GM23338 (cell line): ENCODE measurements around the gene ZNF837. TPM values are rescaled to one million over a fixed set of nuclear protein-coding genes. Genes with fewer than 3 reads are reported as not detected.

Source experiments
- ATAC-seq: fragments of 200-7000 bp; cut with Tn5 transposase; 3 replicates; pipeline ENCODE4 v1.9.1; 2020
- DNase-seq: peaks from one replicate; pipeline ENCODE4 v3.0.0-alpha.2; 2015; ENCODE audit warnings: low spot score
- H2AFZ ChIP-seq: fragments of 200-600 bp; sonication (generic); 2 replicates; pipeline ENCODE4 v1.8.0; 2016; ENCODE audit warnings: antibody characterized with exemption, mild to moderate bottlenecking, moderate library complexity
- H3F3A ChIP-seq: fragments of 200-600 bp; sonication (generic); replicated peaks from 2 replicates; pipeline ENCODE4 v1.8.0; 2017; ENCODE audit warnings: antibody characterized with exemption, mixed run types, low read depth
- H3K27ac ChIP-seq: fragments of 200-600 bp; sonication (generic); 2 replicates; pipeline ENCODE4 v1.6.1; 2016; ENCODE audit warnings: low read depth
- H3K27me3 ChIP-seq: fragments of 200-600 bp; sonication (generic); 2 replicates; pipeline ENCODE4 v1.8.0; 2016; ENCODE audit warnings: mild to moderate bottlenecking, mixed run types, moderate library complexity; ENCODE audit not compliant: insufficient read depth
- H3K36me3 ChIP-seq: fragments of 200-600 bp; sonication (generic); 2 replicates; pipeline ENCODE4 v1.8.0; 2016; ENCODE audit warnings: mild to moderate bottlenecking; ENCODE audit not compliant: insufficient read depth
- H3K4me1 ChIP-seq: fragments of 200-600 bp; sonication (generic); 2 replicates; pipeline ENCODE4 v1.8.0; 2016; ENCODE audit warnings: mild to moderate bottlenecking, moderate library complexity; ENCODE audit not compliant: insufficient read depth
- H3K4me2 ChIP-seq: fragments of 200-600 bp; sonication (generic); 2 replicates; pipeline ENCODE4 v1.7.1; 2017; ENCODE audit warnings: mixed run types
- H3K4me3 ChIP-seq: fragments of 200-600 bp; sonication (generic); 2 replicates; pipeline ENCODE4 v1.6.1; 2016; ENCODE audit warnings: mixed run types
- H3K79me2 ChIP-seq: fragments of 200-600 bp; sonication (generic); replicated peaks from 2 replicates; pipeline ENCODE4 v1.8.0; 2017; ENCODE audit warnings: mild to moderate bottlenecking; ENCODE audit not compliant: insufficient read depth
- H3K9me2 ChIP-seq: fragments of 200-600 bp; sonication (generic); 2 replicates; pipeline ENCODE4 v1.8.0; 2017; ENCODE audit not compliant: insufficient read depth
- H4K20me1 ChIP-seq: fragments of 200-600 bp; sonication (generic); replicated peaks from 2 replicates; pipeline ENCODE4 v1.8.0; 2017; ENCODE audit warnings: mild to moderate bottlenecking; ENCODE audit not compliant: insufficient read depth
- H3K27ac Mint-ChIP-seq: 2 replicates; pipeline ENCODE4 v1.8.0; 2020; ENCODE audit warnings: inconsistent platforms, mild to moderate bottlenecking, moderate library complexity, mixed read lengths
- H3K27me3 Mint-ChIP-seq: 3 replicates; pipeline ENCODE4 v1.8.0; 2022; ENCODE audit warnings: low read depth, mild to moderate bottlenecking, moderate library complexity, mixed read lengths, inconsistent platforms; ENCODE audit not compliant: insufficient read depth, poor library complexity
- H3K36me3 Mint-ChIP-seq: 3 replicates; pipeline ENCODE4 v1.8.0; 2021; ENCODE audit warnings: low read depth, mild to moderate bottlenecking, inconsistent platforms, moderate library complexity, mixed read lengths
- H3K4me1 Mint-ChIP-seq: 3 replicates; pipeline ENCODE4 v1.8.0; 2020; ENCODE audit warnings: mild to moderate bottlenecking, inconsistent platforms, mixed read lengths
- H3K4me3 Mint-ChIP-seq: 3 replicates; pipeline ENCODE4 v1.8.0; 2021; ENCODE audit warnings: moderate library complexity, mild to moderate bottlenecking, inconsistent platforms, mixed read lengths
- H3K9me3 Mint-ChIP-seq: 3 replicates; pipeline ENCODE4 v1.8.0; 2020; ENCODE audit warnings: moderate library complexity, mild to moderate bottlenecking, inconsistent platforms, mixed read lengths
- CREB1 ChIP-seq: fragments of 250-450 bp; sonication (Bioruptor Pico); IDR thresholded peaks from 2 replicates; pipeline ENCODE4 v1.5.0; 2020; ENCODE audit warnings: low read depth, mild to moderate bottlenecking, moderate library complexity
- CTCF ChIP-seq, 2 experiments: fragments of 200-600 bp in 1 of 2; sonication (generic) in 1 of 2; conservative IDR thresholded peaks; 2 replicates each; pipeline versions ENCODE4 v1.5.1 to v1.6.1; 2016 to 2017; ENCODE audit warnings: antibody characterized with exemption in 2 of 2, low read depth in 2 of 2, mild to moderate bottlenecking in 2 of 2, moderate library complexity in 1 of 2
- ETS1 ChIP-seq: IDR thresholded peaks from 2 replicates; pipeline ENCODE4 v1.6.1; 2016; ENCODE audit warnings: antibody characterized with exemption
- EZH2phosphoT487 ChIP-seq: fragments of 200-600 bp; sonication (generic); IDR thresholded peaks from one replicate; pipeline ENCODE4 v1.8.1; 2018; ENCODE audit warnings: antibody characterized with exemption; ENCODE audit not compliant: unreplicated experiment
- JUNB ChIP-seq: IDR thresholded peaks from one replicate; pipeline ENCODE4 v1.6.1; 2016; ENCODE audit warnings: antibody characterized with exemption; ENCODE audit not compliant: unreplicated experiment
- NANOG ChIP-seq: IDR thresholded peaks from 2 replicates; pipeline ENCODE4 v1.6.1; 2016; ENCODE audit warnings: antibody characterized with exemption, borderline replicate concordance
- POLR2AphosphoS5 ChIP-seq: IDR thresholded peaks from 2 replicates; pipeline ENCODE4 v1.6.1; 2016; ENCODE audit warnings: antibody characterized with exemption, low read depth
- REST ChIP-seq: IDR thresholded peaks from one replicate; pipeline ENCODE4 v1.6.1; 2018; ENCODE audit warnings: antibody characterized with exemption; ENCODE audit not compliant: unreplicated experiment
- STAT1 ChIP-seq: IDR thresholded peaks from one replicate; pipeline ENCODE4 v1.6.1; 2016; ENCODE audit warnings: antibody characterized with exemption; ENCODE audit not compliant: unreplicated experiment
- ZNF114 ChIP-seq: fragments of 250-450 bp; sonication (Bioruptor Pico); IDR thresholded peaks from 2 replicates; pipeline ENCODE4 v1.5.0; 2020; ENCODE audit warnings: mild to moderate bottlenecking, moderate library complexity
- ZNF331 ChIP-seq: fragments of 250-450 bp; sonication (Bioruptor Pico); IDR thresholded peaks from 2 replicates; pipeline ENCODE4 v1.5.0; 2020; ENCODE audit warnings: low read depth, mild to moderate bottlenecking, moderate library complexity
- ZNF462 ChIP-seq: fragments of 250-450 bp; sonication (Bioruptor Pico); IDR thresholded peaks from 2 replicates; pipeline ENCODE4 v1.5.0; 2020; ENCODE audit warnings: mild to moderate bottlenecking, moderate library complexity
- polyA plus RNA-seq: library from polyadenylated mRNA; unstranded; fragments of >200 nt; fragmentation: Nextera tagmentation; extraction: Ambion mirVana; gene quantifications from 2 replicates; pipeline ENCODE4 v1.2.1, GENCODE V29; 2016
- total RNA-seq: library from RNA; depleted of rRNA; stranded (reverse); fragments of >200 nt; shearing (Covaris generic); gene quantifications from 2 replicates; pipeline ENCODE4 v1.2.3, GENCODE V29; 2014

Gene ZNF837
- total and polyA plus RNA-seq, 2 experiments from 2014 or later: 3.1 to 11.0 TPM

- Mint-ChIP-seq H3K4me1 (no peaks in the 10 kb centered on the region; the same call in 2 of the 3 replicates), H3K27ac (no peak overlapping the region), H3K27me3 (peaks cover 6% of the 10 kb centered on the region), H3K36me3 (peaks cover 3% of the 10 kb centered on the region; the same call in 1 of the 3 replicates), H3K4me3 (no peak overlapping the region), H3K9me3 (peaks cover 3% of the 10 kb centered on the region; the same call in 1 of the 3 replicates)
- H3F3A ChIP-seq: peaks cover 4% of the 10 kb centered on the region; the same call in 1 of the 2 replicates
- H3K4me3 ChIP-seq: no peak overlapping the region
- DNase-seq (no peak), ATAC-seq (no peak)
- no peak overlapping the region for H3K4me2 ChIP-seq
- no peaks in the 10 kb centered on the region for H3K27me3 ChIP-seq
- H3K36me3 ChIP-seq: no peaks in the 10 kb centered on the region
- no peaks in the 10 kb centered on the region for H4K20me1 ChIP-seq
- no peak overlapping the region for H3K27ac ChIP-seq
- H3K4me1 ChIP-seq: no peaks in the 10 kb centered on the region
- H3K9me2 ChIP-seq: no peaks in the 10 kb centered on the region
- no peak overlapping the region for H2AFZ ChIP-seq
- no peaks in the 10 kb centered on the region for H3K79me2 ChIP-seq
- no peak for TF ChIP-seq ZNF462
- no peak for TF ChIP-seq REST
- no peak for TF ChIP-seq ZNF114 (CRISPR knock-in tag)
- no peak for TF ChIP-seq EZH2phosphoT487
- TF ChIP-seq NANOG: no peak
- TF ChIP-seq ZNF331 (CRISPR knock-in tag): no peak
- TF ChIP-seq CTCF (conservative IDR thresholded peaks at IDR 0.05; ENCODE audit: low read depth in 2 of 2): no peak
- TF ChIP-seq POLR2AphosphoS5: no peak
- no peak for TF ChIP-seq JUNB
- TF ChIP-seq CREB1 (CRISPR knock-in tag): no peak
- no peak for TF ChIP-seq ETS1
- no peak for TF ChIP-seq STAT1
Observed at GRCh38 chr19:58364146-58364545, 16.7 kb downstream of the ZNF837 start.
